ENCODE measurements around the gene S100A4.
A peak's percentile ranks its signal among the peaks of the same experiment; 100 is the strongest.

Gene S100A4

DNA sequence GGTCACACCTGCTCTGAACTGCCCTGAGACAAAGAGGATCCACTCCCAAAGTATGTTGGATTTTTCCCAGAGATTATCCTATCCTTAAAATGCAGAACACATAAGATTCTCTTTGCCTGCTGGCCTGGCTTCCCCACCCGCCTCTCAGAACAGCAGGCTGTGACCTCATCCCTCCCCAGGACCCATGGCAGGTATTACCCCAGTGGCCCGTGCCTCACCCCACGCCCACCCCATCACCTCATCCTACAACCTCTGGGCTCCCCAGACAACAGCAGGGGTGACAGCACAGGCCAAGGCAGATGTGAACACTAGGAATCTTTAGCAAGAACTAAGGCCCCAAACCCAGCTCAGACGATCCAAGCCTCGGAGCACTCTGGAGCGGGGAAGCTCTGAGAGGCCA lies 50.1 kb downstream of the S100A4 start:
- TF ChIP-seq CTCF (IDR thresholded peaks at IDR 0.05; ENCODE audit: extremely low read depth, insufficient read depth, missing control alignments), result no peak
- in situ Hi-C loops (cut with MboI; ENCODE audit: low pct_unique_long_range_greater_than_20kb, low sequenced_read_pairs, unreplicated experiment), result no loop called here
- no peak for DNase-seq (ENCODE audit: low spot score)

DNA sequence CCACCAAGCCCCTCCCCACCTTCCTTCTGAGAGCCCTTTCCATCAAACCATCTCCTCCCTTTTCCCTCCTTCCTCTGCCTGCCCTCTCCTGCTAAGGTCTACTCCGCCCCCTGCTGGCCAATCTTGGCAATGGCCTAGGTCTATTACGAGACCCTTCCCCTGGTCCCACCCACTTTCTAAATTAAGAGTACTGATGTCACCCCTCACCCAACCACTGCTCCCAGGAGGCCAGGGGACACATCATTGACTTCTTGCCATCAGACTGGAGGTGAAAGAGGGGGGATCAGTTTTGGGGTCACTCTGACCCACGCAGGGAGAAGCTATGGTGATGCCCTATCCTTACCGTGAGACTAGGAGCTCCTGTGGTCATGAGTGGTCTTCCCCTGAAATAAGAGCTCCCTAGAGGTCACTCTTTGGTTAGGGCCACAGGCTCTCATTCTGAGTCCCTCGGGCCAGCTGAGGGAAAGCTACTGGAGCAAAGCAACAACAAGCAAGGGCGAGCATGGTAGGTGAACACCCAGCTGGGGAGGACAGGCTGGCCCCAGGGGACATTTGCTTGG lies 50.5 kb downstream of the S100A4 start:
- peak; percentile 87 for TF ChIP-seq CTCF (IDR thresholded peaks at IDR 0.05; ENCODE audit: extremely low read depth, insufficient read depth, missing control alignments)
- in situ Hi-C loops (cut with MboI; ENCODE audit: low pct_unique_long_range_greater_than_20kb, low sequenced_read_pairs, unreplicated experiment), result no loop called here
- peak; percentile 68 for DNase-seq (ENCODE audit: low spot score)

Measured in GM13977 (cell line).